NB4 (cell line): ENCODE data around the gene ARHGAP26.

Source experiments
- POLR2A ChIP-seq: IDR thresholded peaks from 2 replicates; pipeline ENCODE4 v1.6.1; 2011; ENCODE audit warnings: mild to moderate bottlenecking; ENCODE audit not compliant: insufficient read length; ENCODE audit errors: extremely low read depth
- TF ChIP-seq, protein P1 (sequence below): IDR thresholded peaks from one replicate; pipeline ENCODE4 v1.5.1; 2012; ENCODE audit warnings: low read depth, low read length
- TF ChIP-seq, protein P2 (sequence below): IDR thresholded peaks from 2 replicates; pipeline ENCODE4 v1.6.1; 2011; ENCODE audit warnings: low read depth, low read length

DNA sequence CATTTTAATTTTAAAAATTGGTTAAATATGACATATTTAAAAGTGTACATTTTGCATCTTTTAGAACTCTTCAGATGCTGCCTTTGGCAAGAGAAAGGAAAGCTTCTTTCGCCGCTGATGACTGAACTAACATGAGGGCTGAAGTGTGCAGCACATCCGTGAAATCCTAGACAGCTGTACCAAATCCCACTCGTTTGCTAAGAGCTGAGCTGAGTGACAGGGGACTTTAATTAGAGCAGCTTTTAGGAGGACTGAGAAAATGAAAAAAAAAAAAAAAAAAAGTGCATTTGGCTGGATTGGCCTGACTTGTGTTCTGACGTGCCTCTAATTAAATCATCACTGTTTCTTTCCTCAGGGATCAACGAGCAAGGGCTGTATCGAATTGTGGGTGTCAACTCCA is 271.3 kb downstream of the ARHGAP26 start:
- TF ChIP-seq, protein P1, sequence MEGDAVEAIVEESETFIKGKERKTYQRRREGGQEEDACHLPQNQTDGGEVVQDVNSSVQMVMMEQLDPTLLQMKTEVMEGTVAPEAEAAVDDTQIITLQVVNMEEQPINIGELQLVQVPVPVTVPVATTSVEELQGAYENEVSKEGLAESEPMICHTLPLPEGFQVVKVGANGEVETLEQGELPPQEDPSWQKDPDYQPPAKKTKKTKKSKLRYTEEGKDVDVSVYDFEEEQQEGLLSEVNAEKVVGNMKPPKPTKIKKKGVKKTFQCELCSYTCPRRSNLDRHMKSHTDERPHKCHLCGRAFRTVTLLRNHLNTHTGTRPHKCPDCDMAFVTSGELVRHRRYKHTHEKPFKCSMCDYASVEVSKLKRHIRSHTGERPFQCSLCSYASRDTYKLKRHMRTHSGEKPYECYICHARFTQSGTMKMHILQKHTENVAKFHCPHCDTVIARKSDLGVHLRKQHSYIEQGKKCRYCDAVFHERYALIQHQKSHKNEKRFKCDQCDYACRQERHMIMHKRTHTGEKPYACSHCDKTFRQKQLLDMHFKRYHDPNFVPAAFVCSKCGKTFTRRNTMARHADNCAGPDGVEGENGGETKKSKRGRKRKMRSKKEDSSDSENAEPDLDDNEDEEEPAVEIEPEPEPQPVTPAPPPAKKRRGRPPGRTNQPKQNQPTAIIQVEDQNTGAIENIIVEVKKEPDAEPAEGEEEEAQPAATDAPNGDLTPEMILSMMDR = no peak
- no peak for TF ChIP-seq POLR2A
- TF ChIP-seq, protein P2, sequence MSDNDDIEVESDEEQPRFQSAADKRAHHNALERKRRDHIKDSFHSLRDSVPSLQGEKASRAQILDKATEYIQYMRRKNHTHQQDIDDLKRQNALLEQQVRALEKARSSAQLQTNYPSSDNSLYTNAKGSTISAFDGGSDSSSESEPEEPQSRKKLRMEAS = no peak
